ENCODE results near the gene TRPM3.

The TRPM3 gene

DNA sequence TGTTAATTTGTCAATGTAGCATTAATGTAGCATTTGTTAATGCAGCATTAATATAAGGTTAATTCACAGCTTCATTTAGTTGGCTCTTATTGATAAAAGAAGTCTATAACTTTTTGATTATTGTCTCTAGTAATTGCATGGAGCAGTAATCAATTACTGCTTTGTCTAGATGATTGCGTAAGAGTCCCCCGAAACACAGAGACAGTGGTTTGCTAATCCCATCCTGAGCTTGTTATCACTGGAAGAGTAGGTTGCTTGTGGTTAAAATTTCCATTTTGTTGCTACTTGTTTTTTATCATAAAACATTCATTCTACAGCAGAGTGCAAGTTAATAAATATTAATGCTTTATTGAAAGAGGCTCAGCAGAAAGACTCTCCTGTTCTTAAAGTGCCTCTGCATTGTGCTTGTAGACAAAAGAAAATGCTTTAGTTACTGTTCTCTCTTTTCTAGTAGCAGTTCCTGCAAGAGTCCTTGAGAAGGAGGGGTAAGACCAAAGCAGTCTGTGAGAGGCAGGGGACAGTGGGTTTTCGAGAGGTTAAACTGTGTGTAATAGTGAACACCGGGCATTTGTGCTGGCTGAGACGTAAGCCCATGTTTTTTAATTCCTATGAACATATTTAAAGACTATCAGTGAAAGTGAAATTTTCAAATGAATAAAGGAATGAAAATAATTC, 291.7 kb downstream of the TRPM3 start:
- no peak for DNase-seq (ENCODE audit: extremely low read depth, low read depth)
- no peak overlapping the region for H3K4me3 ChIP-seq (replicated peaks; ENCODE audit: low read depth, low read length)
- TF ChIP-seq, protein P1, sequence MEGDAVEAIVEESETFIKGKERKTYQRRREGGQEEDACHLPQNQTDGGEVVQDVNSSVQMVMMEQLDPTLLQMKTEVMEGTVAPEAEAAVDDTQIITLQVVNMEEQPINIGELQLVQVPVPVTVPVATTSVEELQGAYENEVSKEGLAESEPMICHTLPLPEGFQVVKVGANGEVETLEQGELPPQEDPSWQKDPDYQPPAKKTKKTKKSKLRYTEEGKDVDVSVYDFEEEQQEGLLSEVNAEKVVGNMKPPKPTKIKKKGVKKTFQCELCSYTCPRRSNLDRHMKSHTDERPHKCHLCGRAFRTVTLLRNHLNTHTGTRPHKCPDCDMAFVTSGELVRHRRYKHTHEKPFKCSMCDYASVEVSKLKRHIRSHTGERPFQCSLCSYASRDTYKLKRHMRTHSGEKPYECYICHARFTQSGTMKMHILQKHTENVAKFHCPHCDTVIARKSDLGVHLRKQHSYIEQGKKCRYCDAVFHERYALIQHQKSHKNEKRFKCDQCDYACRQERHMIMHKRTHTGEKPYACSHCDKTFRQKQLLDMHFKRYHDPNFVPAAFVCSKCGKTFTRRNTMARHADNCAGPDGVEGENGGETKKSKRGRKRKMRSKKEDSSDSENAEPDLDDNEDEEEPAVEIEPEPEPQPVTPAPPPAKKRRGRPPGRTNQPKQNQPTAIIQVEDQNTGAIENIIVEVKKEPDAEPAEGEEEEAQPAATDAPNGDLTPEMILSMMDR (IDR thresholded peaks at IDR 0.05; ENCODE audit: low read depth, low read length, missing control alignments): no peak

DNA sequence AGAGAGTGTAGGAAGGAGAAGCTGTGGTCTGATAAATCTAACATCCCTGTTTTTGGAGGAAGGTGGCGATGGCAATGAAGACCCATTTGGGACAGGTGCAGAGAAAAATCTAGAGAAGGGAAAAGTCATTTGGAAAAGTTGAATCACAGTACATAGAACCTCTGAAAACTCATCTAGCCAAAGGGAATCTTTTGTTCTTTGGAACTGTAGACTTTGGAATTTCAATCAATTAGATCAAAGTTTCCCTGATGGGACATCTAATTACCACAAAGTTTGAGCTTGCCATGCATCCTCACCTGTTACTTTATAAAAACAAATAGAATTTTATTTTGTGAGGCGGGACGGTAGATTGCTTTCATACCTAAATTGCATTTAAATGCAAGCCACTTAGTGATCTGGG, 294.9 kb downstream of the TRPM3 start:
- DNase-seq (ENCODE audit: extremely low read depth, low read depth): no peak
- TF ChIP-seq, protein P1 (IDR thresholded peaks at IDR 0.05; ENCODE audit: low read depth, low read length, missing control alignments): no peak
- H3K4me3 ChIP-seq (replicated peaks; ENCODE audit: low read depth, low read length): no peak overlapping the region

DNA sequence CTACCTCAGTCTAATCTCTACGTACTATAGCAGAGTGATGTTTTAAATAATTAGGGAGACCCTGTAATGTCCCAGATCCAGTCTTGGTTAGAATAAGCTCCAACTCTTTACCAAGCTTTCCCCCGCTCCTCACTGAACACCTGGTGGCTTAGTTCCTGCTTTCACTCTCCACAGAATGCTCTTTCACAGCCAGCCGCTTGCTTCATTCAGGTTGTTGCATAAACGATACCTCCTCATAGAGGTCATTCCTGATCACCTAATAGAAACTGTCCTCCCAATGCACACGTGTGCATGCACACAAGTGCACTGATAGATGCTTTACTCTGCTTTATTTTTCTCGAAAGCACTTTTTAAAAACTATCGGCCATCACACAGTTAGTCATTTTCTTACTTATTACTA, 298.1 kb downstream of the TRPM3 start:
- H3K4me3 ChIP-seq (replicated peaks; ENCODE audit: low read depth, low read length): no peak overlapping the region
- TF ChIP-seq, protein P1 (IDR thresholded peaks at IDR 0.05; ENCODE audit: low read depth, low read length, missing control alignments): no peak
- no peak for DNase-seq (ENCODE audit: extremely low read depth, low read depth)

DNA sequence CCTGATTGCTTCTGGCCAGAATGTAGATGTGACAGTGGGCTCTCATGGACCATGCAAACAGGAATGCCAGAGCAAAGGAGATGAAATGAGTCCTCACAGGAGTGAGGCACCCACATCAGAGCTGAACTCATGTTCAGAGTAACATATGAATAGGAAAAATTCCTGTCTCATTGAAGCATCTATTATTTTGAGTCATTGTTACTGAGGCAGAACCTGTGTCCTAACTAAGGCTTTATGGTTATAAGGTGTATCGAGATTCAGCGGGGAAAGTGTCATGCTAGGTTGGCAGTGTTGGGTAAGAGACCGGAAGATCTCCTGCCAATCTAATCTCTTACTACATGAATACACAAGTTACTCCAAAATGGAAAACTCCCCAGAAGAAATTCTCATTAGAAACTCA, 304.1 kb downstream of the TRPM3 start:
- H3K4me3 ChIP-seq (replicated peaks; ENCODE audit: low read depth, low read length): no peak overlapping the region
- no peak for DNase-seq (ENCODE audit: extremely low read depth, low read depth)
- TF ChIP-seq, protein P1 (IDR thresholded peaks at IDR 0.05; ENCODE audit: low read depth, low read length, missing control alignments): no peak

DNA sequence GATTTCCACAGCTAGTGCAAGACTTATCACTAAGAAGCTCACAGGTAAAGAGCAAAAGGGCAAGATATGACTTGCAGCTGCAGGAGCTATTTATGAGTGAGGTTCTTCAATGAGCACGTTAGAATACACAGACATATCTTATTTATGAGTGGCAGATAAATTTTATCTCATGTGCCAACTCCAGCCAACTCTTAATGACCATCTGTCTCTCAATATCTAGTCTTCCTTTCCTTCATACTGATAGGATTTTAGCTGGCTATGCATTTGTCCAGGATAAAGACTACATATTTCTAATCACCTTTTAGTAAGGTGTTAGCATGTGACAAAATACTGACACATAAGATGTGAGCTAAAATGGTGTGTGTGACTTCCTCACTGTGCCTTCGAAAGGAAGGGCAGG, 304.5 kb downstream of the TRPM3 start:
- no peak for DNase-seq (ENCODE audit: extremely low read depth, low read depth)
- no peak overlapping the region for H3K4me3 ChIP-seq (replicated peaks; ENCODE audit: low read depth, low read length)
- TF ChIP-seq, protein P1 (IDR thresholded peaks at IDR 0.05; ENCODE audit: low read depth, low read length, missing control alignments): no peak

DNA sequence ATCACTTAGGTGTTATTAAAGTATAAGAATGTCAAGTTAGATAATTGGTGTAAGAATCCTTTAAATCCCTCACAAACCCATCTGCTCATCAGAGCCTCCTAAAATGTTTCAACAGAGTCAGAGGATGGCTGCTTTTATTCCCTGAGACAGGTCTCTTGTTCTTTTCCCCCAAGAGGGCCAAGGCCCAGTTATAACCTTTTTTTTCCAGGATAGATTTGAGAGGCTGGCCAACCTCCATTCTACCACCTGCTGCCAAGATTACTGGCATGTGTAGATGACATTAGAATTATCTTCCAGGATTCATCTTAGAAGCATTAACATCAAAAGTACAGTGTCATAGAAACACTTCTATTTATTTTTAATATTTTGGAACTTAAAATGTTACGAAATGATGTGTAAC, 305.1 kb downstream of the TRPM3 start:
- TF ChIP-seq, protein P1 (IDR thresholded peaks at IDR 0.05; ENCODE audit: low read depth, low read length, missing control alignments): no peak

DNA sequence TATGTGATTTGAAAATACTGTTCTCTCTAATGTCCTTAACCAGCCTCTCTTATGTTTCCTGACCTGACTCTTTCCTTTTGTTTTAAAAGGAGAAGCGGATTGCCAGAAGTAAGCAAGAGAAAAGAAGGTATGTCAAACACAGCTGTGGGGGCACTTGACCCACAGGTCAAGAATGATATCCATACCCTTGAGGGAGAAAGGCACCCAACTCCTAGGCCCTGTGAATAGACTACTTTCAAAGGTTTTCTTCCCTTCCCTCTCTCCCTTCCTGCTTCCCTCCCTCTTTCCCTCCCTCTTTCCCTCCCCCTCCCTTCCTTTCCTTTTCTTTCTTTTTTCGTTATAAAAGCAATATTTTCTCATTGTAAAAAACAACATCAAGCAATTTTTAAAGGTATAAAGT, 306.8 kb downstream of the TRPM3 start:
- TF ChIP-seq, protein P1 (IDR thresholded peaks at IDR 0.05; ENCODE audit: low read depth, low read length, missing control alignments): no peak
- no peak for DNase-seq (ENCODE audit: extremely low read depth, low read depth)
- no peak overlapping the region for H3K4me3 ChIP-seq (replicated peaks; ENCODE audit: low read depth, low read length)

More for the DNA sequence above, 305.1 kb downstream of the TRPM3 start:
- no peak overlapping the region for H3K4me3 ChIP-seq (replicated peaks; ENCODE audit: low read depth, low read length)
- no peak for DNase-seq (ENCODE audit: extremely low read depth, low read depth)
